IPS-NIHi11 (cell line): Measurements from ENCODE around the gene SH3BP4.
A peak's percentile ranks its signal among the peaks of the same experiment; 100 is the strongest.

ENCODE experiments used
- DNase-seq: peaks from one replicate; pipeline ENCODE4 v3.0.0; 2012; ENCODE audit warnings: mixed read lengths, low spot score

SH3BP4 gene

GRCh38 chr2:234951664-234952269 lies at the start of gene SH3BP4:
Gene SH3BP4, plus strand, starts transcription at chr2:234952017. Its CDS starts 82,986 bp downstream, at chr2:235035003.
- peak; percentile 97 for DNase-seq

GRCh38 chr2:234904785-234905184 lies 47.0 kb upstream of the SH3BP4 start:
- no peak for DNase-seq

- DNase-seq: no peak
Measured at GRCh38 chr2:234905547-234906265, 46.1 kb upstream of the SH3BP4 start.

GRCh38 chr2:234910186-234910679 lies 41.6 kb upstream of the SH3BP4 start:
- DNase-seq: no peak

- DNase-seq: no peak
Measured at GRCh38 chr2:234911271-234911670, 40.5 kb upstream of the SH3BP4 start.

- no peak for DNase-seq
Measured at GRCh38 chr2:234912437-234912836, 39.4 kb upstream of the SH3BP4 start.

- DNase-seq: no peak
Measured at GRCh38 chr2:234913208-234913626, 38.6 kb upstream of the SH3BP4 start.

GRCh38 chr2:234914371-234915154 lies 37.3 kb upstream of the SH3BP4 start:
- DNase-seq: no peak

GRCh38 chr2:234916674-234917073 lies 35.1 kb upstream of the SH3BP4 start:
- DNase-seq: no peak

- DNase-seq: no peak
Measured at GRCh38 chr2:234917211-234917975, 34.4 kb upstream of the SH3BP4 start.

- DNase-seq: no peak
Measured at GRCh38 chr2:234919711-234920110, 32.1 kb upstream of the SH3BP4 start.

GRCh38 chr2:234920836-234921235 lies 31.0 kb upstream of the SH3BP4 start:
- no peak for DNase-seq

- no peak for DNase-seq
Measured at GRCh38 chr2:234929002-234929401, 22.8 kb upstream of the SH3BP4 start.

- DNase-seq: no peak
Measured at GRCh38 chr2:234930397-234930796, 21.4 kb upstream of the SH3BP4 start.

GRCh38 chr2:234931371-234931770 lies 20.4 kb upstream of the SH3BP4 start:
- no peak for DNase-seq

GRCh38 chr2:234932591-234933168 lies 19.1 kb upstream of the SH3BP4 start:
- DNase-seq: peak; percentile 62

- no peak for DNase-seq
Measured at GRCh38 chr2:234935311-234935710, 16.5 kb upstream of the SH3BP4 start.

GRCh38 chr2:234939576-234939975 lies 12.2 kb upstream of the SH3BP4 start:
- no peak for DNase-seq

- no peak for DNase-seq
Measured at GRCh38 chr2:234939996-234940395, 11.8 kb upstream of the SH3BP4 start.

- no peak for DNase-seq
Measured at GRCh38 chr2:234940527-234940926, 11.3 kb upstream of the SH3BP4 start.

- no peak for DNase-seq
Measured at GRCh38 chr2:234945339-234945873, 6.4 kb upstream of the SH3BP4 start.
